ENCODE measurements around the gene RGPD5.
"Not testable (repeated sequence)": the region's sequence is repeated elsewhere in the genome, so short reads cannot be mapped to it uniquely, and the experiment has no call there.

RGPD5 gene

GRCh38 chr2:109794074-109794737 lies at the start of gene RGPD5:
Gene RGPD5, plus strand, starts transcription at chr2:109794305. Its CDS starts 161 bp downstream, at chr2:109794466.
- H3K36me3 ChIP-seq (ENCODE audit: control insufficient read depth, insufficient read depth, low read length); H3K27me3 ChIP-seq (ENCODE audit: control insufficient read depth, insufficient read depth, low read length); H3K4me3 ChIP-seq (ENCODE audit: low read length): not testable (repeated sequence)

GRCh38 chr2:109751572-109751971 lies 42.5 kb upstream of the RGPD5 start:
- H3K9ac ChIP-seq (ENCODE audit: low read length); H3K27me3 ChIP-seq (ENCODE audit: control insufficient read depth, insufficient read depth, low read length); H3K36me3 ChIP-seq (ENCODE audit: control insufficient read depth, insufficient read depth, low read length); H3K27ac ChIP-seq (ENCODE audit: low read depth, low read length); H3K4me3 ChIP-seq (ENCODE audit: low read length); H3K4me1 ChIP-seq (ENCODE audit: control insufficient read depth, insufficient read depth, low read length): not testable (repeated sequence)

More at GRCh38 chr2:109794074-109794737, at the start of gene RGPD5:
- H3K9ac ChIP-seq (ENCODE audit: low read length); H3K27ac ChIP-seq (ENCODE audit: low read depth, low read length); H3K4me1 ChIP-seq (ENCODE audit: control insufficient read depth, insufficient read depth, low read length): not testable (repeated sequence)

- H3K36me3 ChIP-seq (ENCODE audit: control insufficient read depth, insufficient read depth, low read length); H3K27ac ChIP-seq (ENCODE audit: low read depth, low read length); H3K27me3 ChIP-seq (ENCODE audit: control insufficient read depth, insufficient read depth, low read length); H3K4me1 ChIP-seq (ENCODE audit: control insufficient read depth, insufficient read depth, low read length); H3K9ac ChIP-seq (ENCODE audit: low read length); H3K4me3 ChIP-seq (ENCODE audit: low read length): not testable (repeated sequence)
Measured at GRCh38 chr2:109757163-109757824, 36.8 kb upstream of the RGPD5 start.

- not testable (repeated sequence) for H3K4me1 ChIP-seq (ENCODE audit: control insufficient read depth, insufficient read depth, low read length); H3K27ac ChIP-seq (ENCODE audit: low read depth, low read length); H3K27me3 ChIP-seq (ENCODE audit: control insufficient read depth, insufficient read depth, low read length); H3K9ac ChIP-seq (ENCODE audit: low read length); H3K4me3 ChIP-seq (ENCODE audit: low read length); H3K36me3 ChIP-seq (ENCODE audit: control insufficient read depth, insufficient read depth, low read length)
Measured at GRCh38 chr2:109760265-109761042, 33.7 kb upstream of the RGPD5 start.

DNA sequence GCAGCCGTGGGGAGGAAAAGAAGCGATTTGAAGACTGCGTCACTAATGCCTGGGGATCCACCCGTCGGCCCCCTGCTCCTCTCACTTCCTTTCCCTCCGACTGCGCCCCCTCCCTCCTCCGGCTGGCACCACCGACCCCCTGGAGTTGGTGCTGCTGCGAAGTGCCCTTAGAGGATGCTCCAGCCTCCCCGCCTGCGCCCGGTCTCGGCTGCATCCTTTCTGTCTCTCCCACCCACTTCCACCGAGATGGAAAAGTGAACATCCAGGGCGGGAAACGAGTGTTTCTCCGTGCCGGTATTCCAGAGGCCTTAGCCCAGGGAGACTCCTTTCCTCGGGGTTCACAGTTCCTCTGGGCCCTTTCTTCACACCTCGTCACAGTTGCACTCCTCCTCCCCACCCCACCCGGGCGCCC lies 33.1 kb upstream of the RGPD5 start:
- H3K36me3 ChIP-seq (ENCODE audit: control insufficient read depth, insufficient read depth, low read length); H3K27me3 ChIP-seq (ENCODE audit: control insufficient read depth, insufficient read depth, low read length); H3K4me1 ChIP-seq (ENCODE audit: control insufficient read depth, insufficient read depth, low read length); H3K27ac ChIP-seq (ENCODE audit: low read depth, low read length); H3K9ac ChIP-seq (ENCODE audit: low read length); H3K4me3 ChIP-seq (ENCODE audit: low read length): not testable (repeated sequence)

- H3K27ac ChIP-seq (ENCODE audit: low read depth, low read length); H3K36me3 ChIP-seq (ENCODE audit: control insufficient read depth, insufficient read depth, low read length); H3K9ac ChIP-seq (ENCODE audit: low read length); H3K27me3 ChIP-seq (ENCODE audit: control insufficient read depth, insufficient read depth, low read length); H3K4me3 ChIP-seq (ENCODE audit: low read length); H3K4me1 ChIP-seq (ENCODE audit: control insufficient read depth, insufficient read depth, low read length): not testable (repeated sequence)
Measured at GRCh38 chr2:109761976-109762375, 32.1 kb upstream of the RGPD5 start.

GRCh38 chr2:109766074-109766473 lies 28.0 kb upstream of the RGPD5 start:
- H3K9ac ChIP-seq (ENCODE audit: low read length); H3K27me3 ChIP-seq (ENCODE audit: control insufficient read depth, insufficient read depth, low read length); H3K27ac ChIP-seq (ENCODE audit: low read depth, low read length); H3K4me3 ChIP-seq (ENCODE audit: low read length); H3K36me3 ChIP-seq (ENCODE audit: control insufficient read depth, insufficient read depth, low read length); H3K4me1 ChIP-seq (ENCODE audit: control insufficient read depth, insufficient read depth, low read length): not testable (repeated sequence)

GRCh38 chr2:109766886-109767578 lies 27.1 kb upstream of the RGPD5 start:
- H3K27ac ChIP-seq (ENCODE audit: low read depth, low read length); H3K36me3 ChIP-seq (ENCODE audit: control insufficient read depth, insufficient read depth, low read length); H3K4me1 ChIP-seq (ENCODE audit: control insufficient read depth, insufficient read depth, low read length); H3K4me3 ChIP-seq (ENCODE audit: low read length); H3K9ac ChIP-seq (ENCODE audit: low read length); H3K27me3 ChIP-seq (ENCODE audit: control insufficient read depth, insufficient read depth, low read length): not testable (repeated sequence)

- not testable (repeated sequence) for H3K9ac ChIP-seq (ENCODE audit: low read length); H3K27ac ChIP-seq (ENCODE audit: low read depth, low read length); H3K4me1 ChIP-seq (ENCODE audit: control insufficient read depth, insufficient read depth, low read length); H3K27me3 ChIP-seq (ENCODE audit: control insufficient read depth, insufficient read depth, low read length); H3K4me3 ChIP-seq (ENCODE audit: low read length); H3K36me3 ChIP-seq (ENCODE audit: control insufficient read depth, insufficient read depth, low read length)
Measured at GRCh38 chr2:109768934-109769333, 25.2 kb upstream of the RGPD5 start.

- H3K27ac ChIP-seq (ENCODE audit: low read depth, low read length); H3K4me1 ChIP-seq (ENCODE audit: control insufficient read depth, insufficient read depth, low read length); H3K9ac ChIP-seq (ENCODE audit: low read length); H3K36me3 ChIP-seq (ENCODE audit: control insufficient read depth, insufficient read depth, low read length); H3K4me3 ChIP-seq (ENCODE audit: low read length); H3K27me3 ChIP-seq (ENCODE audit: control insufficient read depth, insufficient read depth, low read length): not testable (repeated sequence)
Measured at GRCh38 chr2:109779118-109779517, 15.0 kb upstream of the RGPD5 start.

DNA sequence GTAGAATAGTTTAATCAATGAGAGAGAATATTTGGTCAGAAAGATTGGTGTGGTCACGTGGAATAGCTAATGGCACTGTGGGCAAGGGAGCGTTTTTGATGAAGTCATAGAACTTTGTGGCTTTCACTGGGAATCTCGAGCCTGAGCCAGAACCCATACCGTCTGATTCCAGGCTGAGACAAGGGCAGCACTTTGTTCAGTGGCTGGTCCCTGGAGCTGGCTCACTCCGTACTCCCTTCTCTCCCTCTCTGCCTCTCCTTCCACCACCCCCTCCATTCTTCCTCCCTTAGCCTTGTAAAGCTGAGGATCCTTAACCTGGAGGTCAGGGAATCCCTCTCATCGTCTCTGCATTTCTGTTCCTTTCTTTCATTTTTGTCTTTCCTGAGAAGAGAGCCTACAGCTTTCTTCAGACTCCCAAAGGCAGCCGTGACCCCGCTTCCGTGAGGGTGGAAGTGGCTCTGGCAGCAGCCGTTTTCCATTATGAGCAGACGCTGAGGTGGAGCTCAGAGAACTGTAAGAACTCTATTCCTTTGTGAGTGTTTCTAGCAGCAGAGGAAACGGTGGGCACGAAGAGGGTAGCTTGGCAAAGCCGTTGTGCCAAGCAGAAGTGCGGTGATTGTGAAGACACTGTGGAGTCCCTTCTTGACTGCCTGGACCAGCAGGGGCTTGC lies 12.8 kb upstream of the RGPD5 start:
- not testable (repeated sequence) for H3K36me3 ChIP-seq (ENCODE audit: control insufficient read depth, insufficient read depth, low read length); H3K27ac ChIP-seq (ENCODE audit: low read depth, low read length); H3K9ac ChIP-seq (ENCODE audit: low read length); H3K4me3 ChIP-seq (ENCODE audit: low read length); H3K27me3 ChIP-seq (ENCODE audit: control insufficient read depth, insufficient read depth, low read length); H3K4me1 ChIP-seq (ENCODE audit: control insufficient read depth, insufficient read depth, low read length)

DNA sequence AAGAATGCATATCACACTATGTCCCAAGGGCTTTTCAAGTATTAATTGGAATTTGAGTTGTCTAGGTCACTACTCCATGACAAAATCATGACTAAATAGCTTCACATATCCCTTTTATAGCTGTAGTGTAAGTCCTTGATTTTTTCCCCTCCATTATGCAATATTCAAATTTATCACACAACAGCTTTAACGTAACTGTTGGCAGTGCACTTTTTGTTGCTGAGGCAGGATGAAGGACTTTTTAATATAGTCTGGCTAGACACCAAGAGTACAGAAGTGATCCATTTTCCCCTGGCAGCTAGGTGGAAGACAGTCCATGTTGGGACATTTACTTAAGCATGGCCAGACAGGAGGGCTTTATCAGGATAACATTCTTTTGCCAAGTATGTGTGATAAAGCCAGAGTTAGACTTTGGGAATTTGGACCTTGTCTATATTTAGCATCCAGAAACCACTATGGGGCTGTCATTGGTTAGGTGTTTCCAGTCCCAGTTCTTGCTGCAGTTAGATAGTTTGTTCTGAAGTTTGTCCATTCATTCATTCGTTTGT lies 11.6 kb upstream of the RGPD5 start:
- not testable (repeated sequence) for H3K27me3 ChIP-seq (ENCODE audit: control insufficient read depth, insufficient read depth, low read length); H3K4me1 ChIP-seq (ENCODE audit: control insufficient read depth, insufficient read depth, low read length); H3K36me3 ChIP-seq (ENCODE audit: control insufficient read depth, insufficient read depth, low read length); H3K27ac ChIP-seq (ENCODE audit: low read depth, low read length); H3K9ac ChIP-seq (ENCODE audit: low read length); H3K4me3 ChIP-seq (ENCODE audit: low read length)
